Parathyroid adenoma (tissue), 2 donors: ENCODE data around the gene D2HGDH.

Experiments used
- H2AFZ ChIP-seq: fragments of 300-600 bp; sonication (generic); one replicate; pipeline ENCODE4 v1.7.0; 2017; ENCODE audit warnings: antibody characterized with exemption, mild to moderate bottlenecking
- H3K27ac ChIP-seq: fragments of 300-600 bp; sonication (generic); one replicate; pipeline ENCODE4 v1.7.0; 2017
- H3K27me3 ChIP-seq: fragments of 300-600 bp; sonication (generic); one replicate; pipeline ENCODE4 v1.7.0; 2017; ENCODE audit warnings: low read length; ENCODE audit not compliant: control insufficient read depth, insufficient read depth
- H3K36me3 ChIP-seq: fragments of 300-600 bp; sonication (generic); one replicate; pipeline ENCODE4 v1.7.0; 2017; ENCODE audit warnings: low read length; ENCODE audit not compliant: control insufficient read depth, insufficient read depth
- H3K4me1 ChIP-seq: fragments of 300-600 bp; sonication (generic); one replicate; pipeline ENCODE4 v1.7.0; 2017; ENCODE audit warnings: control low read depth
- H3K4me2 ChIP-seq: fragments of 300-600 bp; sonication (generic); one replicate; pipeline ENCODE4 v1.7.0; 2017; ENCODE audit warnings: low read length
- H3K4me3 ChIP-seq: fragments of 300-600 bp; sonication (generic); one replicate; pipeline ENCODE4 v1.7.0; 2017; ENCODE audit warnings: low read depth, low read length
- H3K79me2 ChIP-seq: fragments of 300-600 bp; sonication (generic); one replicate; pipeline ENCODE4 v1.7.0; 2017; ENCODE audit warnings: control low read depth
- H3K9ac ChIP-seq: fragments of 300-600 bp; sonication (generic); one replicate; pipeline ENCODE4 v1.7.0; 2017; ENCODE audit warnings: mild to moderate bottlenecking
- H3K9me3 ChIP-seq: fragments of 300-600 bp; sonication (generic); one replicate; pipeline ENCODE4 v1.7.0; 2017; ENCODE audit warnings: low read length; ENCODE audit not compliant: control insufficient read depth
- TF ChIP-seq, protein P1 (sequence below): fragments of 300-600 bp; sonication (generic); IDR thresholded peaks from one replicate; pipeline ENCODE4 v1.7.0; 2017; ENCODE audit warnings: antibody characterized with exemption, mild to moderate bottlenecking
- donor health status: primary hyperparathyroidism.

Gene D2HGDH

DNA sequence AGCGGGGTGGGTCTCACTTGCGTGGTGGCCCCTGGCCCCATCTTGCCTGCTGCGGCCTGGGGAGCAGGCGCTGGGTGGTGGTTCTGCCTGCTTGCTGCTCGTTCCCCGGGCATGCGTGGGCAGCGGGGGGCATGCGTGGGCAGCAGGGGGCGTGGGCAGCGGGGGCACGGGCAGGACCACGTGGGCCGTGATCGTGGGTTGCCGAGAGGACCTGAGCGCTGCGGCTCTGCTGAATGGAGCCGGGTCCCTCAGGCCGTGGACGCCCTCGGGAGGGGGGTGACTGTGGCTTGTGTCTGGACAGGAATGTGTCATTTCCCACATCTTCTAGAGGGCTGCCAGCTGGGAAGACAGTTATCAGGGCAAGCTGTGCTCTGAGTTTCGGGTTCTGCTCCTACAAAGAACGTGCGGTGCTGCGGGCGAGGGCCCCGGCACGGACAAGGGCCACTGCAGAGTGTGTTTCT lies 33.9 kb downstream of the D2HGDH start:
- H2AFZ ChIP-seq, result no peak overlapping the region
- H3K27me3 ChIP-seq, result no peaks in the 10 kb centered on the region
- H3K27ac ChIP-seq, result no peak overlapping the region
- TF ChIP-seq, protein P1, sequence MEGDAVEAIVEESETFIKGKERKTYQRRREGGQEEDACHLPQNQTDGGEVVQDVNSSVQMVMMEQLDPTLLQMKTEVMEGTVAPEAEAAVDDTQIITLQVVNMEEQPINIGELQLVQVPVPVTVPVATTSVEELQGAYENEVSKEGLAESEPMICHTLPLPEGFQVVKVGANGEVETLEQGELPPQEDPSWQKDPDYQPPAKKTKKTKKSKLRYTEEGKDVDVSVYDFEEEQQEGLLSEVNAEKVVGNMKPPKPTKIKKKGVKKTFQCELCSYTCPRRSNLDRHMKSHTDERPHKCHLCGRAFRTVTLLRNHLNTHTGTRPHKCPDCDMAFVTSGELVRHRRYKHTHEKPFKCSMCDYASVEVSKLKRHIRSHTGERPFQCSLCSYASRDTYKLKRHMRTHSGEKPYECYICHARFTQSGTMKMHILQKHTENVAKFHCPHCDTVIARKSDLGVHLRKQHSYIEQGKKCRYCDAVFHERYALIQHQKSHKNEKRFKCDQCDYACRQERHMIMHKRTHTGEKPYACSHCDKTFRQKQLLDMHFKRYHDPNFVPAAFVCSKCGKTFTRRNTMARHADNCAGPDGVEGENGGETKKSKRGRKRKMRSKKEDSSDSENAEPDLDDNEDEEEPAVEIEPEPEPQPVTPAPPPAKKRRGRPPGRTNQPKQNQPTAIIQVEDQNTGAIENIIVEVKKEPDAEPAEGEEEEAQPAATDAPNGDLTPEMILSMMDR, result no peak
- no peak overlapping the region for H3K4me3 ChIP-seq
- peaks cover 15% of the 10 kb centered on the region for H3K4me1 ChIP-seq
- no peak overlapping the region for H3K4me2 ChIP-seq
- no peaks in the 10 kb centered on the region for H3K79me2 ChIP-seq
- no peaks in the 10 kb centered on the region for H3K9me3 ChIP-seq
- no peaks in the 10 kb centered on the region for H3K36me3 ChIP-seq
- H3K9ac ChIP-seq, result no peak overlapping the region

DNA sequence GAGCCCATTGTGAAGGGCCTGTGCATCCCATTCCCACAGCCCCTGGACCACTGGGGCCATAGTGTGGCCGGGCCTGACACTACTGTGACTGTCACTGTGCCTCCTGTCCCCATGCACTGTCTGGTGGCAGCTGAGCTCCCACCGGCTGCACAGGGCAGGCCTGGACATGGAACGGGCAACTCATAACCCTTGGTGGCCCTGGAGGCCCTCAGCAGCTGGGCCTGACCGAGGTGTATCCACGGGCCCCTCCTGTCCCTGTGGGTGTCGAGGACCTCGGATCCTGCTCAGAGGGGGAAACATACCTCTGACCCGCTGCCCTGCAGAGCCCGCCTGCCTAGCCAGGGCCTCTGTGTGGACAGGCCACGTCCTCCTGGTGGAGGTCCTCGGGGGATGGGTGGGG lies 34.4 kb downstream of the D2HGDH start:
- Histone ChIP-seq H3K9ac (no peak overlapping the region), H3K9me3 (no peaks in the 10 kb centered on the region), H3K79me2 (no peaks in the 10 kb centered on the region), H3K36me3 (no peaks in the 10 kb centered on the region), H3K4me1 (peaks cover 15% of the 10 kb centered on the region), H3K4me3 (no peak overlapping the region), H3K27ac (no peak overlapping the region), H3K4me2 (no peak overlapping the region), H3K27me3 (no peaks in the 10 kb centered on the region), H2AFZ (no peak overlapping the region)
- TF ChIP-seq, protein P1, result no peak

DNA sequence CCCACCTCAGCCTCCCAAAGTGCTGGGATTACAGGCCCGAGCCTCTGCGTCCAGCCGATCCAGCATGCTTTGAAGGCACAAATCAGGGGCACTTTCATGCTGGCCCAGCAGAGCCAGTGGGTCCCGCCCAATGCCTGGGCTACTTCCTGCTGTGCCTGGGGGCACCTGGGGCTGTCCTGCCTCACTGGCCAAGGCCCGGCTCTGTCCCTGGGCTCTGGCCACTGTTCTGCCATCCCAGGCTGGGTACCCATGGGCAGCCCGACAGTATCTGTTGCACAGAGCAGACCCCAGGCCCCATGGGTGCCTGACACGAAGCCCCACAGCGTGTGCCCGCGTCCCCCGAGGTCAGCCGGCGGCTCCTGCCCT lies 35.4 kb downstream of the D2HGDH start:
- Histone ChIP-seq H3K27me3 (no peaks in the 10 kb centered on the region), H3K9me3 (no peaks in the 10 kb centered on the region), H2AFZ (no peak overlapping the region), H3K4me2 (no peak overlapping the region), H3K27ac (no peak overlapping the region), H3K4me1 (peaks cover 15% of the 10 kb centered on the region), H3K4me3 (no peak overlapping the region), H3K79me2 (no peaks in the 10 kb centered on the region), H3K36me3 (no peaks in the 10 kb centered on the region), H3K9ac (no peak overlapping the region)
- TF ChIP-seq, protein P1, result no peak

DNA sequence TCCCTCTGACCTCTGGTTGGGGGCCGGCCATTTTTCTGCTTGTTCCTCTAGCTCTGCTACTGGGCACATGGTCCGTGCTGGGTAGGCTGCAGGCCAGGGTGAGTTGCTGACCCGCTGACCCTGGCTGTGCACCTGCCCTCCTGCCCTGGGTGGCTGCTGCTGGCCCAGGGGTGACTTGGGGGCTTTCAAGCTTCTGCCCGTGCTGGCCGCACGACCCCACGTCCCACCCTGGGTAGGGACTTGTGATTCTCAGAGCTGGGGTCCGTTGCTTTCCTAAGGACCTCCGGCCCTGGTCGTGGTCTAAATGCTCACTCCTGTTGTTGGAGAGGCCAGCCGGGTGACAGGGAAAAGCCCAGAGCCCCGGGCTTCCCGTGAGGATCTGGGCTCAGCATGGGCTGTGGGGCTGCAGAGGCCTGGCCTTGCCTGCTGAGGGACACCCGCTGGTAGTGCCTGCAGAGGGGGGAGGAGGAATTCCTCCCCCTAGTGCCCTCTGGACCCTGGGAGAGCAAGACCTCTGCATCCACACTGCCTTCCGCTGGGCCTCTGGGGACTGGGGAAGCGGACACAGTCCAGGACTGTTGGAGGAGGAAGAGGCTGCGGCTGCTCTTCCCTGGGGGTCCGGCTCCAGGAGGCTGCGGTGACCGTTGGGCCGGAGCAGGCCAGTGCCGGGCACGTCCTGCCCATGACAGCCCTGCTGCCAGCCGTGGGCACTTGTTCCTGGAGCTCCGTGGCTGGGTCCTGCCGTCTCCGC lies 35.9 kb downstream of the D2HGDH start:
- peaks cover 15% of the 10 kb centered on the region for H3K4me1 ChIP-seq
- H3K4me3 ChIP-seq, result no peak overlapping the region
- no peak overlapping the region for H2AFZ ChIP-seq
- H3K36me3 ChIP-seq, result no peaks in the 10 kb centered on the region
- H3K27me3 ChIP-seq, result no peaks in the 10 kb centered on the region
- H3K9me3 ChIP-seq, result no peaks in the 10 kb centered on the region
- H3K79me2 ChIP-seq, result no peaks in the 10 kb centered on the region
- H3K9ac ChIP-seq, result no peak overlapping the region
- TF ChIP-seq, protein P1, result no peak
- H3K27ac ChIP-seq, result no peak overlapping the region
- no peak overlapping the region for H3K4me2 ChIP-seq

DNA sequence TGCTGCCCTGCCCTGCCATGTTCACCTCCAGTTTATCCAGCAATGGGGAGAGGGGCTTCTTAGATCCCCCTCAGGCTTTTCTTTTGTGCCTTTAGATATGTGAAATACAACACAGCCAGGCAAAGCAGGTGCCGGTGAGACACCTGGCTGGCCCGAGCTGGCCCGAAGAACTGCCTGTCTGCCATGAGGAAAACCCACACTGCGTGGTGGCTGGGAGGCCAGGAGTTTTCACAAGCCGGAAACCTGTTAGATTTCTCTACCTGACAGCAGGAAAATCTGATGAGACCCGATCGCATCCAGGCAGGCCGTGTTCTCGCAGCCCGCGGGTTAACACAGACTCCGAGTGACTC lies 36.5 kb downstream of the D2HGDH start:
- H3K9ac ChIP-seq, result no peak overlapping the region
- H3K27ac ChIP-seq, result no peak overlapping the region
- H3K36me3 ChIP-seq, result no peaks in the 10 kb centered on the region
- H3K9me3 ChIP-seq, result no peaks in the 10 kb centered on the region
- no peak overlapping the region for H2AFZ ChIP-seq
- TF ChIP-seq, protein P1, result no peak
- no peaks in the 10 kb centered on the region for H3K27me3 ChIP-seq
- no peaks in the 10 kb centered on the region for H3K79me2 ChIP-seq
- H3K4me1 ChIP-seq, result peaks cover 15% of the 10 kb centered on the region
- H3K4me3 ChIP-seq, result no peak overlapping the region
- H3K4me2 ChIP-seq, result no peak overlapping the region
